Measurements from ENCODE around the gene GCNT4. TPM values are rescaled to one million over a fixed set of nuclear protein-coding genes. Genes with fewer than 3 reads are reported as not detected.

The GCNT4 gene
- total and polyA plus RNA-seq, 2 of the 8 experiments (the other 6 are each of a cell fraction or from before 2014, with no cell fraction given), result 1.1 to 14.5 TPM

- H2BK120ac ChIP-seq (replicated peaks; ENCODE audit: low read depth, low read length), result no peak overlapping the region
- H3K18ac ChIP-seq (ENCODE audit: extremely low read depth, low read length), result no peak overlapping the region
- H2BK5ac ChIP-seq (ENCODE audit: low read depth, low read length), result no peak overlapping the region
- no peak overlapping the region for H3K4me2 ChIP-seq (ENCODE audit: insufficient read depth in 1 of 2, low read depth in 2 of 2, low read length in 2 of 2)
- DNase-seq (ENCODE audit: low read depth in 1 of 2, low spot score in 2 of 2) (no peak), FAIRE-seq (no peak)
- no peaks in the 10 kb centered on the region for H3K79me2 ChIP-seq (ENCODE audit: control insufficient read depth in 1 of 2, insufficient read depth in 2 of 2, low read length in 2 of 2)
- H3K4me1 ChIP-seq (replicated peaks in 1 of 4; ENCODE audit: control insufficient read depth in 3 of 4, insufficient read depth in 4 of 4, low read length in 3 of 4), result peaks cover 0 to 2% (median 0%) of the 10 kb centered on the region in 4 experiments; a peak in 2 of 7 replicates
- H3K27ac ChIP-seq (ENCODE audit: low read depth, low read length), result no peak overlapping the region
- no peaks in the 10 kb centered on the region for H3K27me3 ChIP-seq (replicated peaks in 1 of 4; ENCODE audit: control insufficient read depth in 3 of 4, extremely low read depth in 1 of 4, insufficient read depth in 3 of 4, low read length in 3 of 4)
- ChIA-PET CTCF (ENCODE audit: partially characterized antibody) (interaction anchor here (1.2 kb wide), 1 partner anchor 29 kb away, joined by 4 read pairs; no protein-coding TSS in a partner anchor), POLR2A (ENCODE audit: partially characterized antibody) (no interaction called here)
- no peaks in the 10 kb centered on the region for H4K20me1 ChIP-seq (replicated peaks in 1 of 2; ENCODE audit: control insufficient read depth in 1 of 2, insufficient read depth in 2 of 2, low read length in 2 of 2)
- no peak overlapping the region for H4K91ac ChIP-seq (replicated peaks; ENCODE audit: insufficient read length, low read length)
- no peak overlapping the region for H2AK5ac ChIP-seq (ENCODE audit: low read depth, low read length)
- H3K23ac ChIP-seq (ENCODE audit: insufficient read length), result no peak overlapping the region
- no peak overlapping the region for H2BK20ac ChIP-seq (ENCODE audit: low read length)
- no peak overlapping the region for H4K5ac ChIP-seq (ENCODE audit: insufficient read length, low read depth, low read length)
- no peaks in the 10 kb centered on the region for H3K79me1 ChIP-seq (ENCODE audit: low read depth, low read length)
- no peak overlapping the region for H3K4ac ChIP-seq (replicated peaks; ENCODE audit: insufficient read length, low read depth, low read length)
- no peak overlapping the region for H3K4me3 ChIP-seq (ENCODE audit: extremely low read depth in 1 of 4, insufficient read depth in 2 of 4, low read depth in 3 of 4, low read length in 4 of 4)
- 84% methylated on average over 3 of the region's 3 CpGs; no CpG with 5 or more reads in 1 of the 2 experiments for WGBS, 2 experiments (ENCODE audit: extremely low coverage in 1 of 2, insufficient coverage in 1 of 2, insufficient read length in 1 of 2, insufficient replicate concordance in 2 of 2, low coverage in 1 of 2, low lambda C conversion rate in 2 of 2, missing lambda C conversion rate in 1 of 2)
- H3K9me3 ChIP-seq (ENCODE audit: insufficient read depth in 2 of 2, low read depth in 1 of 2, low read length in 1 of 2), result no peaks in the 10 kb centered on the region
- no peaks in the 10 kb centered on the region for H3K36me3 ChIP-seq (ENCODE audit: control insufficient read depth in 2 of 4, insufficient read depth in 4 of 4, low read length in 3 of 4)
- no peak overlapping the region for H3K56ac ChIP-seq (replicated peaks; ENCODE audit: insufficient read length, low read depth, low read length)
- no peak overlapping the region for H2BK12ac ChIP-seq (ENCODE audit: low read depth, low read length)
- no peak overlapping the region for H2BK15ac ChIP-seq (ENCODE audit: low read length)
- H3K9ac ChIP-seq (replicated peaks in 1 of 4; ENCODE audit: extremely low read depth in 1 of 4, low read depth in 3 of 4, low read length in 3 of 4), result no peak overlapping the region
- H4K8ac ChIP-seq (ENCODE audit: extremely low read depth, insufficient read depth, low read length), result no peak overlapping the region
- H3K14ac ChIP-seq (ENCODE audit: insufficient read length), result no peak overlapping the region
- no peaks in the 10 kb centered on the region for H3K23me2 ChIP-seq (ENCODE audit: low read depth, low read length)
- no peak overlapping the region for H2AFZ ChIP-seq (ENCODE audit: low read length)
- TF ChIP-seq CREB1 (IDR thresholded peaks at IDR 0.05) (no peak), SIN3A (conservative IDR thresholded peaks at IDR 0.05 in 1 of 2, IDR thresholded peaks at IDR 0.05 in 1 of 2; ENCODE audit: low read depth in 1 of 2, low read length in 2 of 2) (no peak), KDM4A (IDR thresholded peaks at IDR 0.05; ENCODE audit: low read depth, low read length, severe bottlenecking) (no peak), CHD2 (IDR thresholded peaks at IDR 0.05; ENCODE audit: low read length) (no peak), POLR2A (IDR thresholded peaks at IDR 0.05; ENCODE audit: control extremely low read depth in 1 of 2, low read depth in 2 of 2, low read length in 2 of 2) (no peak), RNF2 (IDR thresholded peaks at IDR 0.05; ENCODE audit: borderline replicate concordance, low read depth, low read length, missing control alignments, poor library complexity, severe bottlenecking) (no peak), BACH1 (IDR thresholded peaks at IDR 0.05; ENCODE audit: low read length) (no peak), ZNF274 (IDR thresholded peaks at IDR 0.05; ENCODE audit: borderline replicate concordance, extremely low read depth, low read length) (no peak)
- TF ChIP-seq, protein P1, sequence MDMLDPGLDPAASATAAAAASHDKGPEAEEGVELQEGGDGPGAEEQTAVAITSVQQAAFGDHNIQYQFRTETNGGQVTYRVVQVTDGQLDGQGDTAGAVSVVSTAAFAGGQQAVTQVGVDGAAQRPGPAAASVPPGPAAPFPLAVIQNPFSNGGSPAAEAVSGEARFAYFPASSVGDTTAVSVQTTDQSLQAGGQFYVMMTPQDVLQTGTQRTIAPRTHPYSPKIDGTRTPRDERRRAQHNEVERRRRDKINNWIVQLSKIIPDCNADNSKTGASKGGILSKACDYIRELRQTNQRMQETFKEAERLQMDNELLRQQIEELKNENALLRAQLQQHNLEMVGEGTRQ (IDR thresholded peaks at IDR 0.05; ENCODE audit: low read length), result peak; percentile 50
- TF ChIP-seq, protein P2, sequence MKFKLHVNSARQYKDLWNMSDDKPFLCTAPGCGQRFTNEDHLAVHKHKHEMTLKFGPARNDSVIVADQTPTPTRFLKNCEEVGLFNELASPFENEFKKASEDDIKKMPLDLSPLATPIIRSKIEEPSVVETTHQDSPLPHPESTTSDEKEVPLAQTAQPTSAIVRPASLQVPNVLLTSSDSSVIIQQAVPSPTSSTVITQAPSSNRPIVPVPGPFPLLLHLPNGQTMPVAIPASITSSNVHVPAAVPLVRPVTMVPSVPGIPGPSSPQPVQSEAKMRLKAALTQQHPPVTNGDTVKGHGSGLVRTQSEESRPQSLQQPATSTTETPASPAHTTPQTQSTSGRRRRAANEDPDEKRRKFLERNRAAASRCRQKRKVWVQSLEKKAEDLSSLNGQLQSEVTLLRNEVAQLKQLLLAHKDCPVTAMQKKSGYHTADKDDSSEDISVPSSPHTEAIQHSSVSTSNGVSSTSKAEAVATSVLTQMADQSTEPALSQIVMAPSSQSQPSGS (IDR thresholded peaks at IDR 0.05; ENCODE audit: low read length), result no peak
- TF ChIP-seq, protein P3, sequence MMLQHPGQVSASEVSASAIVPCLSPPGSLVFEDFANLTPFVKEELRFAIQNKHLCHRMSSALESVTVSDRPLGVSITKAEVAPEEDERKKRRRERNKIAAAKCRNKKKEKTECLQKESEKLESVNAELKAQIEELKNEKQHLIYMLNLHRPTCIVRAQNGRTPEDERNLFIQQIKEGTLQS (IDR thresholded peaks at IDR 0.05; ENCODE audit: insufficient read depth, low read depth, low read length), result 0 out of 2 replicates have a peak, but pooled peaks have one; percentile 20
Observed at GRCh38 chr5:75021219-75021618, 31.1 kb downstream of the GCNT4 start.
